Stimulated activated CD4-positive, alpha-beta T cell treated with anti-CD3 and anti-CD28 coated beads, Interleukin-4, amount 100 ng/mL, for 4 hours (primary cell): Measurements from ENCODE around the gene ZC3H18.
"Not testable (repeated sequence)": the region's sequence is repeated elsewhere in the genome, so short reads cannot be mapped to it uniquely, and the experiment has no call there.

Experiments
- DNase-seq, 2 experiments: peaks; one replicate each; pipeline ENCODE4 v3.0.0-alpha.2; 2020

ZC3H18 gene

DNA sequence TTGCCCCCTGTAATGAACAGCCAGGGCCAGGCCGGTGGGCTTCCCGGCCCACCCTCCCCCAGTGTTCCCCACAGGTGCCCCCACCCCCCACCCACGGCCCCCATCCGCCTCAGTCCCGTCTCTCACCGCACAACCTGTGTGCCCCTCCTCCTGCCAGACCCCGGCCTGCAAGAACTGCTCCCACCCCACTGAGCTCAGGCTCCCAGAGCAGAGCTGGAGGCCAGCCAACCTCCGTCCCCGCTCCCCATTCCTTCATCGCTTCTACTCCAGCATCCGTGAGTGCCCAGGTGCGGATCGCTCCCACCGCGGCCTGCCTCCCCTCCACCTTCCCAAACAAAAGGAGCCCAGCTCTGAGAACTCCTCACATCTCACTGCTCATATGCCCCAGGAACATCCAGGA, 88.5 kb downstream of the ZC3H18 start:
- no peak for DNase-seq

DNA sequence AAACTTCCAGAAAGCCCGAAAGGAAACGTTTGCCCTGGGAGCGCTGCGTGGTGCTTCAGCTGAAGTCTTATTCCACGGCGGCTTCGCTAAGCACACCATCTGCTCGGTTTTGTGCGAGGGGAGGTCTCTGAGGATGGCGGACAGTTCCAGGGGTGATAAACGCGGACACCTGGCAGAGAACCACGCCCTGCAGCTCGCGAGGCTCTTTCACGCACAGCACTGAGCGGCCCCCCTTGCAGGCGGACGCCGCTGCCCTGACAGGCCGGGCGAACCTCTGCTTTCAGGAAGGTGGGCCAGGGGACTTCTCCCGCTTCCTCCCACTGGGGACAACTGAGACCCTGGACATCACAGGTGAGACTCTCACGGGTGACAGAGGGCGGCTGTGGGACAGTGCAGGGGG, 89.0 kb downstream of the ZC3H18 start:
- DNase-seq, result no peak

DNA sequence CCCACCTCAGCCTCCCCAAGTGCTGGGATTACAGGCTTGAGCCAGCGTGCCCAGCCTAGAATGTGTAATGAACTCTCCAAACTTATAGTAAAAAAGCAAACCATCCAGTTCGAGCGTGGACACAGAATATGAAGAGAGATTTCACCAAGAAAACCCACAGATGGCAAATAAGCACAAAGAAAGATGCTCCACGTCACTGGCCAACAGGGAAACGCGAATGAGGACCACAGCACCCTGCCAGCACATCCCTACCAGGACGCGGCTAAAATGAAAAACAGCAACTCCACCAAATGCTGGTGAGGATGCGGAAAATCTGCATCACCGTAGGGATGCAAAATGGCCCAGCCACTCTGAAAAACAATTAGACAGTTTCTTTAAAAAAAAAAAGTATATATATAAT, 91.3 kb downstream of the ZC3H18 start:
- DNase-seq, result no peak

- DNase-seq, result no peak
Observed at GRCh38 chr16:88662222-88662842, 92.1 kb downstream of the ZC3H18 start.

DNA sequence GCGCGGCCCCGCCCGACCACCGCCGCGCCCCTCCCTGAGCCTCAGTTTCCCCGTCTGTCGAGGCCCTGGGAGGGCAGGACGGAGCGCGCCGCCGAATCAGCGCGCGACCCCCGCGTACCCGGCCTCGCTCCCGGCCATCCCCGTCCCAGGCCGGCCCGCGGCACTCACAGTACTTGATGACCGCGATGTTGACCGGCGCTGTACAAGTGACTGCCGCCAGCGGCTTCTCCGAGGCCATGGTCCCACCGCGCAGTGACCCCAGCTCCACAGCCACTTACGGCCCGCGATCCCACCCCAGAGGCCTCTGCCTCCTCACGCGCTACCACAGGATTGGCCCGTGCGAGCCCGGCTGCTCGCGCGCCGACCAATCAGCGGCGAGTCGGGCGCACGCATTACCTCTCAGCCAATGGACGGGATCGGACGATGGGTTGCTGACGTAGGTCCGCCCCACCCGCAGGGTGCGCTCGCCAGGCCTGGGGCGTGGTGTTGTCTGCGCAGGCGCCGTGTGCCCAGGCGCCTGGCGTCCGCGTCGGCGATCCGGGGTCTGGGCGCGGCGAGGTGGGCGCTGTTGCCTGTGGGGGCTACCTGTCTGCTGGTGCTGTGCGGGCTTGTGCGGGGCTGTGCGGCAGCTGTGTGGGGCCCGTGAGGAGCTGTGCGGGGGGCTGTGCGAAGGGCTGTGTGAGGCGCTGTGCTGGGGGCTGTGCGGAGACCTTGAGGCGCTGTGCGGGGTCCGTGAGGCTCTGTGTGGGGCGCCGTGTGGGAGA, 92.8 kb downstream of the ZC3H18 start, which contains the start of gene MVD:
Gene MVD (minus strand): TSS at position 249 of the 764 bp plus-strand sequence. CDS start 11 bp downstream, at position 238.
- peak; percentile 93 to 95 for DNase-seq

GRCh38 chr16:88665148-88665547, 94.9 kb downstream of the ZC3H18 start:
- no peak for DNase-seq

- DNase-seq, result no peak
Observed at GRCh38 chr16:88665570-88665969, 95.4 kb downstream of the ZC3H18 start.

GRCh38 chr16:88667461-88667860, 97.3 kb downstream of the ZC3H18 start:
- no peak for DNase-seq

GRCh38 chr16:88669493-88669892, 99.3 kb downstream of the ZC3H18 start:
- not testable (repeated sequence) for DNase-seq

GRCh38 chr16:88669980-88670379, 99.8 kb downstream of the ZC3H18 start:
- DNase-seq, result no peak

- DNase-seq, result no peak
Observed at GRCh38 chr16:88671806-88672205, 101.6 kb downstream of the ZC3H18 start.

DNA sequence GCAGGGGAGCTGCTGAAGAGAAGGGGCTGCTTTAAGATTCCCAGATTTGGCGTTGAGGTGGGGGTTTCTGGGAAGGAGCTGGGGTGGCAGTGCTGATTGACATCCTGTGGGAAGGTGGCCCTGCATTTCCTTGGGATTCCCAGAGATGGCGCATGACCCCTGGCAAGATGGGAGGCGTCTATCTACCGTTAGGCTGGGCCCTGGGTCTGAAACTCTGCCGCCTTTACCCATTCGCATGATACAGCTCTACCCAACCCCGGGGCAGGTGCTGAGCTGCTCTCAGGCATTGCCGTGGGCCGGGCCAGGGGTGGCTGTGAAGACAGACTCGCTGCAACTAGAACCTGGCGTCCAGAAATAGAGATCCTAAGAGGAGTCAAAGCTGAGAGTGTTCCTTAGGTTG, 102.6 kb downstream of the ZC3H18 start:
- no peak for DNase-seq

DNA sequence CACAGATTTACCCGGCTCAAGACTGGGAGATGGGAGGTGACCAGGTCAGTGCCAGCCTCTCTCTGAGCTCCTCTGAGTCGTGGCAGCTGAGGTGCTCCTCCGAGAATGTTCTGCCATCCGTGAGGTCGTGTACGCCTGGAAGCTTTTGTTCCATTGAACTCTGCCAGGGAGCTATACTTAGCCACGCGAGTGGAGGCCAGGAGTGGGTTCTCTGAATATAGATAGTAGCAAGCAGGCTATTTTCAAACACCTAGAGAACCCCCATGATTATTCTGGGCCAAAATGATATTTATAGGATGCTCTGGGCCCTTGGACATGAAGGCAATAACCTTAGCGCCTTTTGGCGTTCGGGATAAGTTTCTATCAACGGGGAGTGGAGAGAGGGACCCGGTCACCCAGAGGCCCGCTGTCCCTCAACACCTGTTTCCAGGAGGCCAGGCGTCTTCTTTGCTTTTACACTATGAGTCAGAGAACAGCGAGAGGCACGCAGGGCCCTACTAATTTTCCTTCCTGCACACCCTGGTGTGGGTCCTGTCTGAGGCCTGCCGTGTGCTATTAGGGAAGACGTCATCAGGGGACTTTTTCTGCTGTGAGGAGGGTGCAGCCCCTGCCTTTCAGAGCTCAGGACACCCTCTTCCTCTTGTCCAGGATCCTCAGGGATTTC, 103.6 kb downstream of the ZC3H18 start:
- no peak for DNase-seq

GRCh38 chr16:88676502-88677242, 106.5 kb downstream of the ZC3H18 start:
- no peak for DNase-seq

DNA sequence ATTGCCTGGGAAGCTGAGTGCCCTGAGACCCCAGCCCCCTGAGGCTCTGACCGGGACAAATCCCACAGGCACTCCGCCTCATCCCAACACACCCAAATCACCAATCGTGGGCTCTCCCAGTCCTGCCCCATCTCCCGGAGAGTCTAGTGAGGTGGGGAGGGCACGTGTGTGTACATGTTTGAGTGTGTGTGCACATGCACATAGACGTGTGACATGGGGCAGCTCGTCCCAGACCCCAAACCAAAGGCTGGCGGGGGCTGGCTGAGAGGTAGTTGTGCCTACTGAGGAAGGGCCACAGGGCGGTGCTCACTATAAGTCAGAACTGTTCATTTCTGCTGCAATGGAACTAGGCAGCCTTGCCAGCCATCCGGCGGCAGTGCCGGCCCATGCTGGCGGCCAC, 107.5 kb downstream of the ZC3H18 start:
- no peak for DNase-seq

GRCh38 chr16:88678224-88678979, 108.2 kb downstream of the ZC3H18 start:
- no peak for DNase-seq

GRCh38 chr16:88680554-88681083, 110.4 kb downstream of the ZC3H18 start:
- no peak for DNase-seq

- DNase-seq, result peak in 1 of 2 experiments; percentile 47
Observed at GRCh38 chr16:88681084-88681680, 111.0 kb downstream of the ZC3H18 start.
